GM19463 (cell line): ENCODE results near the gene LYZL6.
A peak's percentile ranks its signal among the peaks of the same experiment; 100 is the strongest.
"Not testable (repeated sequence)": the region's sequence is repeated elsewhere in the genome, so short reads cannot be mapped to it uniquely, and the experiment has no call there.

ENCODE experiments used
- ATAC-seq: cut with Tn5 transposase; IDR thresholded peaks from one replicate; pipeline ENCODE4 v1.9.1; 2021; ENCODE audit warnings: mild to moderate bottlenecking, moderate library complexity; ENCODE audit not compliant: unreplicated experiment

The LYZL6 gene

GRCh38 chr17:35907691-35908090, 35.8 kb downstream of the LYZL6 start:
- no peak for ATAC-seq

GRCh38 chr17:35906926-35907637, 36.4 kb downstream of the LYZL6 start:
- ATAC-seq, result no peak

DNA sequence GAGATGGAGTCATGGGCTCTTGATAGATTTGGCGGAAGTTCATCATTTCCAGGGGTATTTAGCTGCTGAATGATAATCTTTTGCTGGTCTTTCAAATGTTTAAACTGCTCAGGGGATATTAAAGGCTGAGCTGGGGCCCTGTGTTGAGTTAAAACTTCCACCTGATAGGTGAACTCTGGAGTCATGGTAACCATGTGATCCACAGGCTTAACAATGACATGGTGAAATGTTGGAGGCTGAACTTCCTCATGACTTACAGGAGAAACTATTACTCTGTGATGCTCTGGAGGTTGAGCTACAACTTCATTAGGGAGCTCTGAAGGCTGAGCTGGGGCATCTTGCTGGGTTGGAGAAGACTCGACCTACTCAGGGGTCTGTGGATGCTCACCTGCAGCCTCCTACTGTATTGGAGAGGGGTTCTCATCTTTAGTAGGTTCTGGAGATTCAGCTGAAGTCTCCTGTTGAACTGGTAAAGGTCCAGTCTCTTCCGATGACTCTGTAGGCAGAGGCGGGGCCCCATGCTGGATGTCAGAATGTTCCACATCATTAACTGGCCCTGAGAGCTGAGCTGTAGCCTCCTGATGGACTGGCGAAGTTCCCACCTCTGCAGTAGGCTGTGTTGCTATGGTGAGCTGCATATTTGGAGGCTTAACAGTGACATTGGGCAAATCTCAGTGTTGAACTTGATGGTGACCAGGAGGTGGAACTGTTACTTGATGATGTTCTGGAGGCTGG, 37.2 kb downstream of the LYZL6 start:
- ATAC-seq, result no peak

DNA sequence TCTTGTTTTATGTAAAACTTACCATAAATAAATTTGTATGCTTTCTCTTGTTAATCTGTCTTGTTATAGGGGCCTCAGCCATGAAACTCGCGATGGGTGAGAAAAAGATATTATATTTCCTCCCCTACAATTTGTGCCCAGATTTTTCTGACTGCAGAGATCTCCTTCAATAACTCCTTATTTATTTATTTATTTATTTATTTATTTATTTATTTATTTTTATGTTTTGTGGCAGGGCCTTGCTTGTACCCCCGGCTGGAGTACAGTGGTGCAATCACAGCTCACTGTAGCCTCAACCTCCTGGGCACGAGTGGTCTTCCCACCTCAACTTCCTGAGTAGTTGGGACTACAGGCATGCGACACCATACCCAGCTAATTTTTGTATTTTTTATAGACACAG, 40.1 kb downstream of the LYZL6 start:
- ATAC-seq, result no peak

DNA sequence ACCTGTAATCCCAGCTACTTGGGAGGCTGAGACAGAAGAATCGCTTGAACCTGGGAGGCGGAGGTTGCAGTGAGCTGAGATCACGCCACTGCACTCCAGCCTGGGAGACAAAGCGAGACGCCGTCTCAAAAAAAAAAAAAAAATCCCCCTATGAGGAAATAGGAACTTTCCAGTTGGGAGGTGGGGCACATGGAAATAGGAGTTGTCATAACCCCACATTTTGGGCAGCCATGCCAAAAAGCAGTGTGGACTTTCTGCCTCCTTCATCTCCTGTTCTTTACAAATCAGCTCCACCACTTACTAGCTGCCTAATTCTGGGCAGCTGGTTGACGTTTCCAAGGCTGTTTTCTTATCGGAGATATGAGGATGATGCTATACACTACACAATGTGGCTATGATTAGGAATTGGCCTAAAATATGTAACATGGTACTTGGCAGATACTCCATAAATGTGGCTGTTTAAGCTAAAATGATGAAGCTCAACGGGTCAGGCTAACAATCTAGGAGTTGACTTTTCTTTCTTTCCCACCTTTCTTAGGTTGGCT, 41.8 kb downstream of the LYZL6 start:
- no peak for ATAC-seq

DNA sequence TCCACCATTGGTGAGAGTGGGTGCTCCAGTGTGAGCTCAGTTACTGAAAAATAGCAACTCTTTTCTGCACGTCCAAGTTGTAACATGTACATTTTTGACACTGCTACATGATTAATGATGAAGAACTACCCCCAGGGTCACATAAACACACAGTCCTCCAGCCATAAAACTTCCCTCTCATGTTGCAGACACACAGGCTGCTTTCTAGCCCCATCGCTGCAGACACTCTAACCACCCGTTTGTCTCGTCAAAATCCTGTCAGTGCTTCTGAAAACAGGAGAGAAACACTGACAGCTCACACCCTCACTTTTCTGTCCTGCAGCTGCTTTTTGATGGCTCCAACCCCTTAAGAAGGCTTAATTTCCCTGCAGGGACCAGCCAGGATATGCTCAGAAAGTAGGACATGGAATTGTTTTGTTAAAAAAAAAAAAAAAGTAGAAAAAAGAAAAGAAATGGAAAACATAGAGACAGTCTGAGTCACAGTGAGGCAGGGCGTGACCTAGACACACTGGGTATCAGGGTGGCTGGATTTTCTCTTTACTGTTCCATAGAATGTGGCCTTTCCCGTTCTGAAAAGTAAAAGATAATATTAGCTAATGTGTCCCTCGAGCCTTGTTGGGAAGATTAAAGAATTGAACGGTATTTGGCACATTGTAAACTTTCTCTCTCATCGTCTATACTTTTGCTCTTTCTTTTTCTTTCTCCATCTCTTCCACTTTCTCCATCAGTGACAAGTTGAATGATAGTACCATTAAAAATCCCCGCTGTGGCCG, 42.6 kb downstream of the LYZL6 start:
- ATAC-seq, result no peak

DNA sequence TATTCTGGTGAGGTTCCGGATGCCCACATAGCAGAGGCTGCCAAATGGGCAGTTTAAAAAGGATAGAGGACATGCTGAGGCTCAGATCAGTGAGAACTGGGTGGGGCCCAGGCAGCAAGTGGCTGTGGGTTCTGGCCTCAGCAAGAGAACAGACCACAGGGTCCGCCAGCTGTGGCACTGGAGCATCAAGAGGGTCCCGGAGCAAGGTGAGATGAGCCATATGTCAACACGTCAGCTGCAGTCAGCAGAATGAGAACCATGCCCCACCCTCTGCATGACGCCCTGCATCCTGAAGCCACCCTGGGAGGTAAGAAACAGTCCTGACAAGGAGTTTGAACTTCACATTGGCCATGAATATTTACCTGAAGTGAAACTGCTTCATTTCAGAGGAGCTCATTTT, 43.2 kb downstream of the LYZL6 start:
- no peak for ATAC-seq

- ATAC-seq, result no peak
Measured at GRCh38 chr17:35898283-35899070, 45.0 kb downstream of the LYZL6 start.

DNA sequence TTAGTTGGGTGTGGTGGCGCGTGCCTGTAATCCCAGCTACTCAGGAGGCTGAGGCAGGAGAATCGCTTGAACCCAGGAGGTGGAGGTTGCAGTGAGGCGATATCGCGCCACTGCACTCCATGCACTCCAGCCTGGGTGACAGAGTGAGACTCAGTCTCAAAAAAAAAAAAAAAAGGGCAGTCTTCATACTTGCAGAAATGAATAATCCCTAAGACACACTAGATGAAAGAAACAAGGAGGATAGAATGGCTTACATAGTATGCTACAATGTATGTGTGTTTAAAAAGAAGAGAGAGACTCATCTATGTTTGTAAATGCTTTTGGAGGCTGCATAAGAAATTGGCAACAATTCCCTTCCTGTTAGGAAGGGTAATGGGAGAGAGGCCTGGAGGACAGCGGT, 45.7 kb downstream of the LYZL6 start:
- not testable (repeated sequence) for ATAC-seq

DNA sequence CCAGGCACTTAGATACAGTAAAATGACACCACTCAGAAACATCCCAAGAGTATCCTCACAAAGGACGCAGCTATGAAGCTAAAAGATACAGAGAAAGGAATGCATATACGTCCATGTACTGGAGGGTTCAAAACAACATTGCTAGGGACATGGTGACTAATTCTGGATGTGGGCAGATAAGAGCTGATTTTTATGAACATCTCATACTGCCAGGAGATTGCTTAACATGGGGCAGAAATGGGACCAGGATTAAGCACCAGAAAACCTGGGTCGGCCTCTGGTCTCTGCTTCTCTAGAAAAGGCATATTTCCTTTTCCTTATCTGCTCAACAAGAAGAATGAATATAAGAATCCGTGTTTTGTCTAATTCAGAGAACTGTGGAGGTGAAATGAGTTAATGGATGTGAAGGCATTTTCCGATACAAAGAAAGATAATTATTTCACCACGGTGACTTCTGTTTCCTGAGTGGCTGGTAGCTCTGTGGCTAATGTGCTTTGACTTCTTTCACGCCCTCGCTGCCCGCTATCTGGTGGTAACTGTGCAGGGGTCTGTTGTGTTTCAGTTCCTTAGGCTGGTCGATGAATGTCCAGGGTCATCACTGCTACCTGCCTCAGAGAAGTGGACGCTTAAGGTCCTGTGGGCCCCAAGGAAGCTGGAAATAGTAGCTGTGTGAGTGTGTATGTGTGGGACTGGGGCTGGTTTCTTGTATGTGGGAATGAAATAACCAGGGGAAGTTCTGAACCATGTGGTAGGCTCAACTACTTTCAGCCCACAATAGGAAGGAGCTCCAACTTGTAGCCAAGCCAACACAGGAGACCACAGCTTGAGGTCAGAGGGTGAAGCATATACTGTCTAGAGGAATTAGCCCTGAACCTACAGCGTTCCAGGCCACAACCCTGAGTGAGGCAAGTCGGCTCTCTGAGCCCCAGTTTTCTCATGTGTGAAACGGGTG, 47.6 kb downstream of the LYZL6 start:
- peak; percentile 71 for ATAC-seq

- ATAC-seq, result no peak
Measured at GRCh38 chr17:35894206-35894605, 49.3 kb downstream of the LYZL6 start.

GRCh38 chr17:35893751-35894150, 49.8 kb downstream of the LYZL6 start:
- no peak for ATAC-seq

- ATAC-seq, result no peak
Measured at GRCh38 chr17:35892091-35893035, 51.1 kb downstream of the LYZL6 start.

DNA sequence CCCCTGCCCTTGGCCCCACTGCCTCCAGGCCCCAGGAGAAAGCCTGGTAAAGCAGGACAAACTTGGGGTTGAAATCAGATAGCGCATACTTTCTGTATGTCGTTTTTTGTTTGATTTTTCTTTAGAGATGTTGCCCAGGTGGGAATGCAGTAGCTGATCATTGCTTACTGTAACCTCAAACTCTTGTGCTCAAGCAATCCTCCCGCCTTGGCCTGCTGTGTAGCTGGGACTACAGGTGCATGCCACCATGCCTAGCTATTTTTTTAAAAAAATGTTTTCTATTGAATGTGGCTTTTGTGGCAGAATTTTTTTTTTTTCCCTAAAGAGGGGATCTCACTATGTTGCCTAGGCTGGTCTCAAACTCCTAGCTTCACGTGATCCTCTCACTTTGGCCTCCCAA, 52.2 kb downstream of the LYZL6 start:
- ATAC-seq, result no peak

DNA sequence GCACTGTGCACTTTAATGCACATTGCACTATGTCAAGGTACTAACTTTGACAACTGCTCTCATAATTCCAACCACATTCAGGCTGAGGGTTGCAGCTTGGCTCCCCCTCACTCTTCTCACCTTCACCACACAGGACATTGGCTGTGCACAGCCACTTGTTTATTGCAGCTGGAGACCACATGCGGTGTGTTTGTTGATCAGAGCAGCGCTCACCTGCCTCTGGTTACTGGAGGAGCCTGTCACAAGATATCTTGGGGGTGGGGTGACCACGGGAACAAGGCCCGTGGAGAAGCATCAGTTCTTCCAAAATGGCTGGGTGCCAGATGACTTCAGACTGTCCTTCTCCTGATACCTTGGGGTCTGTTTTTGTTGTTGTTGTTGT, 52.7 kb downstream of the LYZL6 start:
- ATAC-seq, result no peak

DNA sequence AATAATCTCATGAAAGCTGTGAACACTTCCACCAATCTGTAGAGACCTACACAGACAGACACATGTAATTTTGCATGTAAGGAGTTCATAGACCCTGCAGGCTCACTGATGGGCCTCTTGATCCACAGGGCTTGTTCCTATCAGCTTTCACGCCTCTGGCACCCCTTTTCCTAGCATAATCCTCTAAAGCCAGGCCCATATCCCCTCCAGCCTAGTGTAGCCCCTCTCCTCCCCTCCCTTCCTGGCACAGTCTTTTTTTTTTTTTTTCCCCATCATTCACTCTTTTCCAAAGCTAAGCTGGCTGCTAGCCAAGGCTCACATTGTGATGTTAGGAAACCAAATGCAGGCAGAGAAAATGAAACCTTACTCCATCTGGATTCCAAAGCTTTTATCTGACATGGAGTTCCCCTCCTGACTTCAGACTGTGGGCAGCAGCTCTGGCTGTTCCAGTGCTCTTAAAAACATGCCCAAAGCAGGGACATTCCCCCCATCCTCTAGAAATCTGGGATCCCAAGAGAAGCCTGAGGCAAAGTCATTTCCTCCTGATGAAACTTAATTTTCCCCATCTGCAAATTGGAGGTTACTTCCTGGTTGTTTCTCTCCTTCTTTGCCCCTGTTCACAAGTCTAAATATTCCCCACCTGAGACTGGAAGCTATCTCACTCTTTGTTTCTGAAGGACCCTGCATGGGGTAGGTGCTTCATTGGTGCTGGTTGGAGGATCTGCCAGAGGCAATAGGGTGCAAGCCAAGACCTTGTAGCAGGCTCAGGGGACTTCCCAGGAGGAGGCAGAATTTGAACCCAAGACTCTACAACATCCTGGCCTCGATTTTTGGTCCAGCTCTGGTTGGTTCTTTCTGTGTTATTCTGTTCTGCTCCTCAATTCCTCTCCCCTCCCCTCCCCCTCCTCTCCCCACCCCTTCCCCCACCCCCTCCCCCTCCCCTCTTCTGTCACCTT, 53.4 kb downstream of the LYZL6 start:
- no peak for ATAC-seq

- ATAC-seq, result no peak
Measured at GRCh38 chr17:35889241-35889640, 54.3 kb downstream of the LYZL6 start.
